ENCODE data around the gene SNX4.
"Not testable (repeated sequence)": the region's sequence is repeated elsewhere in the genome, so short reads cannot be mapped to it uniquely, and the experiment has no call there.

The SNX4 gene

GRCh38 chr3:125461896-125462295 lies 58.1 kb downstream of the SNX4 start:
- no peak for DNase-seq

- DNase-seq: no peak
These were observed 59.8 kb downstream of the SNX4 start for GRCh38 chr3:125460233-125460632.

GRCh38 chr3:125443923-125444322 lies 76.1 kb downstream of the SNX4 start:
- no peak for DNase-seq

DNA sequence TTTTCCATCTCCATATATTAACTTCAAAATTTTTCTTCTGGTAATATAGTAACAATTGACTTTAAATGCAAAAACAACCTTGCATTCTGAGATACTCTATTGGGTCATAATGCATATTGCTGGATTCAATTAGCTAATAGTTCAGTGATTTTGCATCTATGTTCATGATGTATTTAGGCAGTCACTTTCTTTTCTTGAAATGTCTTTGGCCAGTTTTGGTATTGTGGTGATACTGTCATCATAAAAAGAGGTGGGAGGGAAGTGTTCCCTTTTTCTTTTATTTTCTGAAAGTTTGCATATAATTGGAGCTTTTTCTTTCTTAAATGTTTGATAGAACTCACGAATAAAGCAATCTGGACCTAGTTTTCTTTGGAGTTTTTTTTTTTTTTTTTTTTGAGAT lies 77.5 kb downstream of the SNX4 start:
- no peak for DNase-seq

- no peak for DNase-seq
These were observed 79.0 kb downstream of the SNX4 start for GRCh38 chr3:125440970-125441369.

GRCh38 chr3:125440559-125440955 lies 79.4 kb downstream of the SNX4 start:
- no peak for DNase-seq

- peak in 1 of 2 experiments; percentile 35 for DNase-seq
These were observed 82.2 kb downstream of the SNX4 start for GRCh38 chr3:125437631-125438435.

GRCh38 chr3:125436921-125437320 lies 83.1 kb downstream of the SNX4 start:
- no peak for DNase-seq

DNA sequence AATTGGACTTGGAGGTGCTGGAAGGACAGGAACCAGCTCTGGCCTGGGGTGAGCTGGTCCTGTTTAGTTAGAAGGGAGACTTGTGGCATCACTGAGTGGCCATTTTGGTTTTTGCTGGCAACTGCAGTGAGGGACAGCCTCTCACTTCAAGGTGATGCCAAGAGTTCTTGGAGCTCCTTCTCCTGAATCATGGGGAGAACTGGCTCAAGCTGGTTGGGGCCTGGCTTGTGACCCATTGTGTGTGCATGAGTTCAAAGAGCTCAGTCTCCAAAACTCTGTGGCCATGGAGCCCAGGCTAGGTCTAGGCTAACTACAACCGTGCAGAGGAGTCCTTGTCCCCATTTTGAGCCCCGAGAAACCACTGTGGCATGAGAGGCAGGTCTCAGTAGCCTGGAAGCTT lies 84.8 kb downstream of the SNX4 start:
- DNase-seq: no peak

DNA sequence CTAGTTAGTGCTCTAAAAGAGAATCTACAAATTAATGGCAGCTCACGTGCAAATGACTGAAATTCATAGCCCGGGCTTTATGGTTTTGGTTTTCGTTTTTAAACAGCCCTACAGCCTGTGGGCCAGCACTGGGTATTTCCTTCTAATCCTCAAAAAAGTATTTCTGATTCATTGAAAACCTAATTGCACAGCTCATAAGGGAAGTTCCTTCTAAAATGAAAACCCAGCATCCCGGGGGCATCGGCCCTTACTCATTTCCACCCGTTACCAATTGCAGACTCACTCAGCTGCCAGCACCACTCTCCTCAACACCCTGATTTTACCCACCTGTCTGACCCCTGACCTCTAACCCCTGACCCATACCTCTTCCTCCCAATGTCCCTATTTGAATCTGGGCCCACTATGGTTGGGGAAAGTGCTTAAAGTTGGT lies 85.4 kb downstream of the SNX4 start:
- DNase-seq: no peak

DNA sequence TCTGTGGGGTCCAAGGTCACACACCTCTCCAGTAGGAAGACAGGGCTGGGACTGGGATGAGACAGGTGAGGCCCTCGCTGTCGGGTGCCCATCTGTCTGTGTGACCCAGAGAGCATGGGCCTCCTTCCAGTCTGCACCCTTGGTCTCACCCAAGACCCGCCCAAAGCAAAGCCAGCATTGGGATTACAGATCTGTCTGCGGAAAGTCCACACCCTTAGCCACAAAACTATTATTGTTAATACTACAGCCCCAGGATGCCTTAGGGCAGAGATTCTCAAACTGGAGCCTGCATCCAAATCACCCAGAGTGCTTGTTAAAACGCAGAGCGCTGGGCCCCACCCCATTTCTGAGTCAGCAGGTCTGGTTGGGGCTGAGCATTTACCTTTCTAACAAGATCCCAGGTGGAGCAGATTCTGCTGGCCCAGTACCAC lies 86.4 kb downstream of the SNX4 start:
- no peak for DNase-seq

- DNase-seq: no peak
These were observed 86.9 kb downstream of the SNX4 start for GRCh38 chr3:125433091-125433534.

- no peak for DNase-seq
These were observed 87.9 kb downstream of the SNX4 start for GRCh38 chr3:125431912-125432790.

GRCh38 chr3:125431391-125431790 lies 88.6 kb downstream of the SNX4 start:
- no peak for DNase-seq

- no peak for DNase-seq
These were observed 91.7 kb downstream of the SNX4 start for GRCh38 chr3:125428216-125428830.

DNA sequence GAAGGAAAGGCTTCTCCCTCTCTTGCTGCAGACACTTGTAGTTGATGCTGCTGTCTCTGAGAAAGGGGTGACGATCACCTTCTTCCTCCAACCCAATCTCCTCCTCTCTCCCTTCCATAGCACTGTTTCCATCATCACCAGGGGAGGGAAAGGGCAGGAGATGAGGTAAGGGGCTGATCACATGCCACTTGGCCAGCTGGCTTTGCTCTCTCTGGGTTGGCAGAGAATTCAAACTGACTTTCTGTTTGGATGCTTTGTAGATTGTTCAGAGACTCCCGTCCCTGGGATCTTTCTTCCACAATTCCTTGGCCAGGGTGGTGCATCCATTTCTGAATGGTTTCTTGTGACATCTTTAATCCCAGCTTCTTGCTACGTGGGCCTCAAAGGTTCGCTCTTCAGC lies 101.7 kb downstream of the SNX4 start:
- no peak for DNase-seq

GRCh38 chr3:125416235-125416634 lies 103.8 kb downstream of the SNX4 start:
- DNase-seq: no peak

DNA sequence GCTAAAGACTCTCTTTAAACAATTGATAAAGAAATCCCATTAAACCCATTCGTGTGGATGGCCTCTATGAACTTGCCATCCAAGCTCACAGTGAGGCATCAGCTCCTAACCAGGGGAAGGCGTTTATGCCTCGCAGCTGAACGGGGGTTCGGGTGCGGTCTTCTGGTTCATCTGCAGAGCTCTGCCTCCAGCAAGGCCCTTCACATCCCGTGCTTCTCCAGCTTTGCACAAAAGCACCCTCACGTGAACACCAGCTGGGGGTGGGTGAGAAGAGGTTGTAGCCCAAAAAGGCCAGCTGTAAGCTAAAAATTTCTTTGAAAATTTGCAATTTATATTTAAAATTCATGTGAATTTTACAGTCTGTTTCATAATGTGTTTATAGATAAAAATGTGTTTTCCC lies 105.3 kb downstream of the SNX4 start:
- no peak for DNase-seq

GRCh38 chr3:125410922-125411321 lies 109.1 kb downstream of the SNX4 start:
- no peak for DNase-seq

- DNase-seq: no peak
These were observed 113.9 kb downstream of the SNX4 start for GRCh38 chr3:125406070-125406469.

- DNase-seq: not testable (repeated sequence)
These were observed 114.5 kb downstream of the SNX4 start for GRCh38 chr3:125405515-125405914.

- no peak for DNase-seq
These were observed 116.2 kb downstream of the SNX4 start for GRCh38 chr3:125403789-125404188.

GRCh38 chr3:125402639-125403038 lies 117.4 kb downstream of the SNX4 start:
- DNase-seq: no peak

Data from NCI-H524 (cell line).